ENCODE results near the gene THUMPD1.
A peak's percentile ranks its signal among the peaks of the same experiment; 100 is the strongest.
"Not testable (repeated sequence)": the region's sequence is repeated elsewhere in the genome, so short reads cannot be mapped to it uniquely, and the experiment has no call there.

THUMPD1 gene, protein sequence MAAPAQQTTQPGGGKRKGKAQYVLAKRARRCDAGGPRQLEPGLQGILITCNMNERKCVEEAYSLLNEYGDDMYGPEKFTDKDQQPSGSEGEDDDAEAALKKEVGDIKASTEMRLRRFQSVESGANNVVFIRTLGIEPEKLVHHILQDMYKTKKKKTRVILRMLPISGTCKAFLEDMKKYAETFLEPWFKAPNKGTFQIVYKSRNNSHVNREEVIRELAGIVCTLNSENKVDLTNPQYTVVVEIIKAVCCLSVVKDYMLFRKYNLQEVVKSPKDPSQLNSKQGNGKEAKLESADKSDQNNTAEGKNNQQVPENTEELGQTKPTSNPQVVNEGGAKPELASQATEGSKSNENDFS

GRCh38 chr16:20741554-20742285 lies at the start of gene THUMPD1:
Gene THUMPD1, minus strand, starts transcription at chr16:20741818. Its CDS starts 79 bp downstream, at chr16:20741739.
- peak; percentile 94 for DNase-seq

DNA sequence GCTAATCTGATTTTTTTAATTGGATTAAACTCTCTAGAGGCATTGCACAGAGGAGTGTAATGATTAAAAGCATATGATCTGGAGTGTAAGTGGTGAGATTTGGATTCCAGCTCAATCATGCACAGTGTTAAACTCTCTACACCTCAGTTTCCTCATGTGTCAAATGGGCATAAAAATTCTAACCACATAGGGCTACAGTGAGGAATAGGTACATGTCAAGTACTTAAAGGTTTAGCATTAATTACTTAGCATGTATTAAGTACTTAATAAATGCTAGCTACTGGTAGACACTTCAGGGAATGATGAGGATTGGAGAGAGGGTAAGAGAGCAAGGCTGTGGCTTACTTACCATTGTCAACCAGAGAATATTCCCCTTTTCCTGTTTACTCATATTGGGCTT lies 47.5 kb upstream of the THUMPD1 start:
- no peak for DNase-seq

GRCh38 chr16:20784204-20784603 lies 42.6 kb upstream of the THUMPD1 start:
- DNase-seq, result no peak

- DNase-seq, result no peak
Observed at GRCh38 chr16:20782470-20782869, 40.9 kb upstream of the THUMPD1 start.

DNA sequence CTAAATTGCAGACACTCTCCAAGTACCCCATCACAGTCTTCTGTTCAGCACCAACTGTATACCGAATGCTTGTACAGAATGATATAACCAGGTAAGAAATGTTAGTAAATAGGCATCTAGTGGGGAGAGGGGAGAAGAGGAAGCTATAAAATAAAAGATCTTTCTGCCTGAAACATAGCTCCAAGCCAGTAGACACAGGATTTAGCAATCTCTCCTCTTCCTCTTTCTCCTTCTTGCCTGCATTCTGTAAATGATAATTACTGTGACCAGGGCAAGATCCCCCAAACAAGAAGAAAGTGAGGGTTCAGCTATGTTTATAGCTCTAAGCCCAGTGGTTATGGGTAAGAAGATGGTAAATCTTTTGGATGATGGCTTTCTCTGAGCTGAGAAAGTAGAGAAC lies 40.1 kb upstream of the THUMPD1 start:
- DNase-seq, result no peak

GRCh38 chr16:20774703-20775362 lies 33.2 kb upstream of the THUMPD1 start:
- DNase-seq, result peak; percentile 52

DNA sequence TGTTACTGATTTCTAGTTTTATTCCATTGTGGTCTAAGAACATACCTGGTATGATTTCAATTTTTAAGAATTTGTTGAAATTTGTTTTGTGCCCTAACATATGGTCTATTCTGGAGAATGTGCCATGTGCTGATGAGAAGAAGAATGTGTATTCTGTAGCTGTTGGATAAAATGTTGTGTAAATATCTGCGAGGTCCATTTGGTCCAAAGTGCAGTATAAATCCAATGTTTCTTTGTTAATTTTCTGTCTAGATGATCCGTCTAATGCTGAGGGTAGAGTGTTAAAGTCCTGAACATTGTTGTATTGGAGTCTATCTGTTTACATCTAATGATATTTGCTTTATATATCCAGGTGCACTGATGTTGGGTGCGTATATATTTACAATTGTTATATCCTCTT lies 32.1 kb upstream of the THUMPD1 start:
- no peak for DNase-seq

GRCh38 chr16:20768818-20769217 lies 27.2 kb upstream of the THUMPD1 start:
- DNase-seq, result no peak

GRCh38 chr16:20768121-20768520 lies 26.5 kb upstream of the THUMPD1 start:
- DNase-seq, result no peak

- DNase-seq, result no peak
Observed at GRCh38 chr16:20767577-20767976, 26.0 kb upstream of the THUMPD1 start.

DNA sequence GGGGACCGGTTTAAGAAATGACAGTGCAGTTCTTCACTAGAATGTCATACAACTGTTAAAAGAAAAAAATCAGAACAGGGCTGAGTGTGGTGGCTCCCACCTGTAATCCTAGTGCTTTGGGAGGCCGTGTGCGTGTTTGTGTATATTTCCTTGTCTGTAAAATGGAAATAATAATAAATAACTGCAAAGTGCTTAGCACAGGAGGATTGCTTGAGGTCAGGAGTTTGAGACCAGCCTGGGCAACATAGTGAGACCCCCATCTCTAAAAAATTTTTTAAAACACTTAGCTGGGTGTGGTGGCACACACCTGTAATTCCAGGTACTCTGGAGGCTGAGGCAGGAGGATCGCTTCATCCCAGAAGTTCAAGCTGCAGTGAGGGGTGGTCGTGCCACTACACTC lies 24.7 kb upstream of the THUMPD1 start:
- DNase-seq, result no peak

DNA sequence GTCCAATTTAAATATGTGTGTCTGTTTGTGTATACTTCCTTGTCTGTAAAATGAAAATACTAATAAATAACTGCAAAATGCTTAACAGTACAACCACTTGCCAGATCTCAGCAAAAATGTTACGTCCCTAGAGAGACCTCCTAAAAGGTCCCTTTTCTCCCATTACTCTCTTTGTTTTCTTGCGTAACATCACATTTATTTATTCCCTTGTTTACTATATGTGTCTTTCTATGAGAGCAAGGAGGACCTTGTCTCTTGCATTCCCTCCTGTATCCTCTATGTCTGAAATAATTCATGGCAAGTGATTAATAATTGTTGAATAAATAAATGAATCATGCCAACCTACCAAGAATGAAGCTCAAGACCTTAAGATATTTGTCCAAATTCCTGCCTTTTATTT lies 24.1 kb upstream of the THUMPD1 start:
- no peak for DNase-seq

DNA sequence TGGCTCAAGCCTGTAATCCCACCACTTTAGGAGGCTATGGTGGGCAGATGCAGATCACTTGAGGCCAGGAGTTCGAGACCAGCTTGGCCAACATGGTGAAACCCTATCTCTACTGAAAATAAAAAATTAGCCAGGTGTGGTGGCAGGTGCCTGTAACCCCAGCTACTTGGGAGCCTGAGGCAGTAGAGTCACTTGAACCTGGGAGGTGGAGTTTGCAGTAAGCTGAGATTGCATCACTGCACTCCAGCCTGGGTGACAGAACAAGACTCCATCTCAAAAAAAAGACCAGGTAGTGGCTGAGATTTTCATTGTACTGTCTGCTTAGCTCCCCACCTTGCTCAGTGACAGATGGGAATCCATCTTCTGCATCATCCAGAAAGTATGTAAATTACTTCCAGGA lies 22.8 kb upstream of the THUMPD1 start:
- DNase-seq, result not testable (repeated sequence)

DNA sequence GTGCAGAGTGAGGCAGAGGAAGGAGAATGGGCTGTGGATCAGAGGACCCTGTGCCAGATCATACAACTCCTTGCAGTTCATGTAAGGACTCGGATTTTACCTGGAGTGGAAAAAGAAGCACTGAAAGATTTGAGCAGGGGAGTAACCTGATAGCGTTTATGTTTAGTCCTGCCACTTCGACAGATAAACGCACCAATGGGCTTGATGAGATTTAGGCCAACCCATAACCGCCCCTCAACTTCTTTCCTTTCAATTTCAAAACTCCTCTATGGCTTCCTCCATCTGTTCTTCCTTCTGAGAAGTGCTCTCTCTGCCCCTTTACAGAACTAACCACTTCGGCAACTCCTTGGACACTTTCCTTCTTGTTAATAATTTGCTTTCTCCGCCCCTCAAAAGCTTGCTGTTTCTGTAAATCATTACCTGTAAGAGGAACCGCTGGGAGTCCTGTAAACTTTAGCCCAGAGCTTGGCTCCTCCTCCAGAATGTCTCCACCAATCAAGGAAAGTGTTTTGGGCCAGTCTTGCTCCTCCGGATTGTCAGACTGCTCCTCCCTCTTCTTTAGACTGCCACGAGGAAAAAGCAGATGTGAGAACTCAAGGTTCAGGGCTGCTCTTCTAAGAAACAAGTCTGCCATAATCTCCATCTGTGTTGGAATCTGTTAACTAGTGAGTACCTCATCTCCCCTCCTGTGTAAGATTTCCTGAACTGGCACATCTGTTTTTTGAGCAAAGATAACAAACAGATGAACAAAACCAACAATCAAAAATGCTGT lies 22.0 kb upstream of the THUMPD1 start, which contains the start of gene ACSM3:
Gene ACSM3 (plus strand): TSS at position 554 of the 772 bp plus-strand sequence. CDS start 6,021 bp downstream, outside the sequence.
- DNase-seq, result no peak

- DNase-seq, result no peak
Observed at GRCh38 chr16:20762404-20763123, 20.9 kb upstream of the THUMPD1 start.

- no peak for DNase-seq
Observed at GRCh38 chr16:20761175-20761574, 19.6 kb upstream of the THUMPD1 start.

DNA sequence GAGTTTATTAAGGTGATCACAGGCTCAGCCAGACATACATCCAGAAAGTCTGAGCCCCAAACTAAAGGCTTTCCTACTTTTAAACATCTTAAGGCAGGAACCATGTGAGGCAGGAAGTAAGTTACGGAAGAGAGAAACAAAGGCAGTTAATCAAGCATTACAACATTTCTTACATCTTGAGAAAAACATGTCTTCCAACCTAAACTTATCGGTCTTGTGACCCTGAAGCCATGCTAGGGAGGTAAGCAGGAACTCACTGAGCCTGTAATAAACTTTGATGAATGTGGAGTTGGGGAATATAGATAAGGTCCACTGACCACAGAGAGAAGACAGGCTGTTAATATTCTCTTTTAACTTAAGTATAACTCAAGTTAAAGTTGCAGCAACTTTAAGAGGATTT lies 18.7 kb upstream of the THUMPD1 start:
- DNase-seq, result no peak

GRCh38 chr16:20755799-20756198 lies 14.2 kb upstream of the THUMPD1 start:
- not testable (repeated sequence) for DNase-seq

GRCh38 chr16:20755238-20755637 lies 13.6 kb upstream of the THUMPD1 start:
- no peak for DNase-seq

DNA sequence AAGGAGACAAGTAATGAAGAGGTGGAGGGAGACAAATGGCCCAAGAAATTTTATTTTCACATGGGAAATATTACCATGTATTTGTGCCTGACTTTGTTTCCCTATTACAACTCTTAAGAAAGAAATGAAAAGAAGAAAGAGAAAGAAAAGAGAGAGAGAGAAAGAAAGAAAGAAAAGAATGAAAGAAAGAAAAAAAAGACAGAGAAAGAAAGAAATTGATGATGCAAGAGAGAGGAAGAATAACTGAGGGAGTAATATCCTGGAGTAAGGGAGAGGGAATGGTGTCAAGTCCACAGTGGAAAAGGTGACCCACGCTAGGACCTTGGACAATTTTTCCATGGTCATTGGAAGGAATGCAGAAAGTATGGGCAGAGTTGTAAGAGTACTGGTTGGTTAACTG lies 12.1 kb upstream of the THUMPD1 start:
- DNase-seq, result no peak

- no peak for DNase-seq
Observed at GRCh38 chr16:20750558-20750957, 8.9 kb upstream of the THUMPD1 start.

GRCh38 chr16:20749474-20749873 lies 7.9 kb upstream of the THUMPD1 start:
- DNase-seq, result no peak

All from NCI-H510A treated with DMSO at 0.1 percent for 48 hours (cell line).